HEK293T (cell line): ENCODE measurements around the gene NFKBIZ.

Experiments used
- SP1 ChIP-seq: fragments of 450-650 bp; IDR thresholded peaks from 2 replicates; pipeline ENCODE4 v1.6.1; 2017
- SUZ12 ChIP-seq: fragments of 450-650 bp; IDR thresholded peaks from 2 replicates; pipeline ENCODE4 v1.6.1; 2016; ENCODE audit warnings: mild to moderate bottlenecking

DNA sequence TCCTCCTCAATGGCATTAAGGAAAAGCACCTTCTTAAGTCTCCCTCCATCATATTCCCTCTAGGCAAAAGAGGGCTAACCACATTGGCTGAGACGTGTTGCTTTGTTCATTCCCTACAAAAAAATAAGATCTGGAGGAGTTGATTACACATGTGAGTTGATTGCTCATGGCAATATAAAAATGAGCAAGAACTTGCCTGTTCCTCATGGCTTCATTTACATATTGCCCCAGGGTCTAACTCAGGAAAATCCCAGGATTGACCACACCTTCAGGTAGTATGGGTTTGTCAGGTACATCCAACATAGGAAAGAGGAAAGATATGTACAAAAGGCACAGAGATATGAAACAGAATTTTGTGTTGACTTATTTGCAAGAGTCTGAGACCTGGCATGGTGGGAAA lies 35.5 kb downstream of the NFKBIZ start:
- no peak for TF ChIP-seq SUZ12
- TF ChIP-seq SP1 = no peak
